Raji (cell line): Measurements from ENCODE around the gene ZSWIM1.

Source experiments
- POLR2A ChIP-seq: IDR thresholded peaks from 2 replicates; pipeline ENCODE4 v1.6.1; 2011; ENCODE audit warnings: low read depth, low read length, control low read depth; ENCODE audit not compliant: insufficient read depth

The ZSWIM1 gene

DNA sequence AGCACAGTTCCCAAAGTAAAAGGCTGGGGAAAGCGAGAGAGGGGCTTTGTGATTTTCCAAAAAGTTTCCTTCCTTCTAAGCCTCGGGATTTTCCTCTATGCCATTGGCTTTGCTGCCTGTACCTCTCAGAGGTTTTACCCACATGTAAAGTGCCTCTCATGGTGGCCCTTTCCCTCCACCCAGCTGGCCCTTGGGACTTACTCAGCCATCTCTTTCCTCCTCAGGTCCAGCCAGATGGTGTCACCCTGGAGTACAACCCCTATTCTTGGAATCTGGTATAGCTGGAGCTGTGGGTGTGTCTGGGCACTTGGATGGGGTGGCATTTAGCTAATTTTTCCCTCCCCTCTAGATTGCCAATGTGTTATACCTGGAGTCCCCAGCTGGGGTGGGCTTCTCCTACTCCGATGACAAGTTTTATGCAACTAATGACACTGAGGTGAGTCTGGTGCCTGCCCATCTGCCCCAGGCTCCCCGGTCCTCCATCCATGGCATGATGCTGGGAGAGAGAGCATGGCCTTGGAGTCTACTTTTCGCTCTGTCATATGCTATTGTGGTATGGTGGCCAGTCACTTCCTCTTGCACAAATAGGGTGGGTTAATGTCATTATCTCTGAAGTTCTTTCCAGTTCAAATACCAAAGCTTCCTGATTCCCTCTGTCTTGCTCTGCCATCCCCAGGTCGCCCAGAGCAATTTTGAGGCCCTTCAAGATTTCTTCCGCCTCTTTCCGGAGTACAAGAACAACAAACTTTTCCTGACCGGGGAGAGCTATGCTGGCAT, 11.2 kb downstream of the ZSWIM1 start:
- TF ChIP-seq POLR2A: no peak

DNA sequence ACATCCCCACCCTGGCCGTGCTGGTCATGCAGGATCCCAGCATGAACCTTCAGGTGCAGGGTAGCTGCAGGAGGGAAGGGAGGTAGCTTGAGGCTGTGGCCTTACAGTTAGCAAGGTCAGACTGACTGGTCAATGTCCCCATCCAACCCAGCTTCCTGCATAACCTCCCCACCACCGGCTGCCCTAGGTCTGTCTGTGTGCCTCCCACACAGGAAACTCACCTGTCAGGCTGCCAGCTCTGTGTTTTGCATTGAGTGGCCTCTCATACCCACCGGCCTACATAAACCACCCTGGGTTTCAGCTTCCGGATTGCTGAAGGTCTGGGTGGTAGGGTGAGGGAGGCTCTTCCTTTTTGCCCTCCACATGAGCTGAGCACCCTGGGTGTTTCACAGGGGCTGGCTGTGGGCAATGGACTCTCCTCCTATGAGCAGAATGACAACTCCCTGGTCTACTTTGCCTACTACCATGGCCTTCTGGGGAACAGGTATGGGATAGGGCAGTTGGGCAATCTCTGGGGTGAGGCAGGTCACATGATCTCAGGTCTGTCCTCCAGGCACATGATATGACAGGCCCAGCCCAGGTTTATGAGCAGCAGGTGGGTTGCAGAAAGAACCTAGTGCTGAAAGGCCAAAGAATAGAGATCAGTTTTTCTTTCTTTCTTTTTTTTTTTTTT, 11.9 kb downstream of the ZSWIM1 start:
- no peak for TF ChIP-seq POLR2A

DNA sequence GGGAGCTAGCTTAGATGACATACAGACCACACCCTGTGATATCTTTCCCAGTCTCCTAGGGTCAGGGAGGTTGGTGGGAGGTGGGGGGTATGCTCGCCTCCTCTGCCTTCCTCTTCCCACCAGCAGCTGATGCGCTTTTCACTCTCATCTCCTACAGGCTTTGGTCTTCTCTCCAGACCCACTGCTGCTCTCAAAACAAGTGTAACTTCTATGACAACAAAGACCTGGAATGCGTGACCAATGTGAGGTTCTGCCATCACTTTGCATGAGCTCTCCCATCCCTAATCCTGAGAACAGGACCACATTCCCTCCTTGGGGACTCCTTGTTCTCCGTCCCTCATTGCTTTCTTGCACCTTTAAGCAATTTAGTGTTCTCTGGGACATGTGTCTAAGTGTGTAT, 12.8 kb downstream of the ZSWIM1 start:
- TF ChIP-seq POLR2A: no peak

DNA sequence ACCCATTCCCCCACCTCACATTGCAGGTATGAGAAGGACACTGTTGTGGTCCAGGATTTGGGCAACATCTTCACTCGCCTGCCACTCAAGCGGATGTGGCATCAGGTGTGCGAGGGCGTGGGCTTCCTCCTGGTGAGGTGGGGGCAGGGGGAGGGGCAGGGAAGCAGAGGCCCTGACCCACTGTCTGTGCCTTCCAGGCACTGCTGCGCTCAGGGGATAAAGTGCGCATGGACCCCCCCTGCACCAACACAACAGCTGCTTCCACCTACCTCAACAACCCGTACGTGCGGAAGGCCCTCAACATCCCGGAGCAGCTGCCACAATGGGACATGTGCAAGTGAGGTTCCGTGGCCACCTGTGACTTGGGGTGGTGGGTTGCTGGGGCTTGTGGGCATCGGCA, 13.8 kb downstream of the ZSWIM1 start:
- TF ChIP-seq POLR2A: no peak

DNA sequence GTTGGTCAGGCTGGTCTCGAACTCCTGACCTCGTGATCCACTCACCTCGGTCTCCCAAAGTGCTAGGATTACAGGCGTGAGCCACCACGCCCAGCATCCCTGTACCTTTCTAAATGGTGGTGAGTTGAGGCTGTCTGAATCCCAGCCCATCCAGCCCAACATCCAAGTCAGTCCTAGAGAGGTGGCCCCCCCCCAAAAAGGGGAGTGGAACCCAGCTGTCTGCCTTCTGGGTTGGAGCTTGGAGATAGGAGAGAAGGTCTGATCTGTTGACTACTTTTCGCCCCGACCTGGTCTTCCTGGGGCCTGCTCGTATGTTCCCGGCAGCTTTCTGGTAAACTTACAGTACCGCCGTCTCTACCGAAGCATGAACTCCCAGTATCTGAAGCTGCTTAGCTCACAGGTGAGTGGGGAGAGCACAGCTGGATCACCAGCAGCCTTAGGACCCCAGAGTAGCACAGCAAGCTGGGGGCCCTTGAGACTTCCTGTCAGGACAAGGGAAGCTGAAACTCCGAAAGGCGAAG, 15.7 kb downstream of the ZSWIM1 start:
- TF ChIP-seq POLR2A: no peak

DNA sequence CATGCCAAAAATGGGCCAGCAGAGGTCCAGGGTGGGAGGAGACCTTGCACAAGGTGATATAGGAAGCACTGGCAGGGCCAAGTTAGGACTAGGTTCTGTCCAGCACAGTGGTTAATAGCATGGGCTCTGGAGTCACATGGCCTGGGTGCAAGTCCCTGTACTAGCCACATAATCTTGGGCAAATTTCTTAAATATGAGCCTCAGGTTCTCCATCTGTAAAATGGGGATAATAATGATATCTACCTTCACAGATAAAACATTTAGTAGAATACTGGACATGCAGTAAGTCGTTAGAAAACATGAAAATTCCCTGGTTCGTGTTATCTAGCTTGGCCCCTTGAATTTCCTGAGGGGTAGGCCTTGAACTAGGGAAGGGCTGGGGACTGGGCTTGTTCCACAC, 16.3 kb downstream of the ZSWIM1 start:
- no peak for TF ChIP-seq POLR2A

DNA sequence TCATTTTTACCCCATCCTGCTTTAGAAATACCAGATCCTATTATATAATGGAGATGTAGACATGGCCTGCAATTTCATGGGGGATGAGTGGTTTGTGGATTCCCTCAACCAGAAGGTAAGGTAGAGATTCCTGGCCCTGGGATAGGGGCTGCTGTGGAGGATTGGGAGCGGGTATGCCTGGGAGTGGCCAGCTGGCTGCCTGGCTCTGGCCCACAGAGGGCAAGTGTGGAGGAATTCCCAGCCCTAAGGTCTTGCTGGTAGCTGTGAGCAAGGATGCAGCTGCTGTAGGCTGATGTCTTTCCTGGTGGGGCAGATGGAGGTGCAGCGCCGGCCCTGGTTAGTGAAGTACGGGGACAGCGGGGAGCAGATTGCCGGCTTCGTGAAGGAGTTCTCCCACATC, 16.7 kb downstream of the ZSWIM1 start:
- TF ChIP-seq POLR2A: no peak

DNA sequence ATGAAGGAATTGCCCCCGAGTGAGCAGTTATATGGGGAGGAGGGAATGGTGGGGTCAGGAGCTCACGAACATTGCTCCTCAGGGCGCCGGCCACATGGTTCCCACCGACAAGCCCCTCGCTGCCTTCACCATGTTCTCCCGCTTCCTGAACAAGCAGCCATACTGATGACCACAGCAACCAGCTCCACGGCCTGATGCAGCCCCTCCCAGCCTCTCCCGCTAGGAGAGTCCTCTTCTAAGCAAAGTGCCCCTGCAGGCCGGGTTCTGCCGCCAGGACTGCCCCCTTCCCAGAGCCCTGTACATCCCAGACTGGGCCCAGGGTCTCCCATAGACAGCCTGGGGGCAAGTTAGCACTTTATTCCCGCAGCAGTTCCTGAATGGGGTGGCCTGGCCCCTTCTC, 17.3 kb downstream of the ZSWIM1 start:
- no peak for TF ChIP-seq POLR2A

DNA sequence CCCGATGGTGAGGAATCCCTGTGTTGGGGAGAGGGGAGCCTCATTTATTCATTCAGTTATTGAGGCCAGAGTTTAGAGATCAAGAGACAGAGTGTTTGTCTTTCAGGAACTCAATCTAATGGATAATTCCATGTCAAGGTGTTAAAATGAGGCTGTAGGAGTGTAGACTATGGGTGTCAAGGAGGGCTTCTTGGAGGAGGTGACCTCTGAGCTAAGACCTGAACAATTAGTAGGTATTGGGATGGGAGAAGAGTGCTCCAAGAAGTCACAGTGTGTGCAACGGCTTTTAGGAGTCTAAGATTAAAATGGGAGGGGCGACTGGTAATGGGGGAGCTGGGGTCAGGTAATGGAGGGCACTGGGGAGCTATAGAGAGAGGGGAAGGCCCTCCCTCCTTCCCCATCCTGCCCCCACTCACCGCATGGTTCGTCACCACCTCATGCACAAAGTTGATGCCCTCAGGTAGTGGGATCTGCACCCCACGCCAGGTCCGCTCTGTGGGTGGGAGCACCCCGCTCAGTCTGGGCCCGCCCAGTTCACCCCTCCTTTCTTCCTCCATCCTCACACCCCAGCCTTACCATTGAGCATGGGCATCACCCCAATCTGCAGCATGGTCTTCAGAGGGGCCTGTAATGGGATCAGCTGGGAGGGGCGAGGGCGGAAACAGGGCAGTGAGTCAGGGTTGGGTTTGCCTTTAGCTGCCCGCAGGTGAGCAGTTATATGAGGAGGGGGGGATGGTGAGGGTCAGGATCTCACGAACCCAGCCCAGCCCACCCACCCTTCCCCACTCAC, 18.2 kb downstream of the ZSWIM1 start:
- no peak for TF ChIP-seq POLR2A

DNA sequence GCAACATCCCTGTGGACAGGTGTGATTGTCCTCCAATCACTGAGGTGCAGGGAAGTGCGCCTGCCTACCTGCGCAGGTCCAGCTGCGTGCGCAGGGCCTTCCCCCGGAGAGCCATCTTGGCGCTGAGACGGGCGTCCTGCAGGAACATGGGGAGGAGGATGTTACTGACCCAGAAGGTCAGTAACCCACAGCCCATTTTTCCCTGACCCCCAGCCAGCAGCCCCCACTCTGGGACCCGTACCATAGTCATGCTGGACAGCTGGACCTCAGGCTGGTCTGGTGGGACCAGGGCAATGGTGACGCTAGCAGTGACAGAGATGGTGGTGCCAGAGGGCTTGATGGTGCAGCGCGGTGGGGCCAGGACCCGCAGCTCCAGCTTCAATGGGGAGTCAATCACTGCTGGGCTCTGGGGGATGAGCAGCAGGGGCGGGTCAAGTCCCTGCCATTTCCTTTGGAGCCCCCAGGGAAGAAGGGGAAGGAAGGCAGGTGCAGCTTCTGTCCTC, 21.2 kb downstream of the ZSWIM1 start:
- TF ChIP-seq POLR2A: no peak

DNA sequence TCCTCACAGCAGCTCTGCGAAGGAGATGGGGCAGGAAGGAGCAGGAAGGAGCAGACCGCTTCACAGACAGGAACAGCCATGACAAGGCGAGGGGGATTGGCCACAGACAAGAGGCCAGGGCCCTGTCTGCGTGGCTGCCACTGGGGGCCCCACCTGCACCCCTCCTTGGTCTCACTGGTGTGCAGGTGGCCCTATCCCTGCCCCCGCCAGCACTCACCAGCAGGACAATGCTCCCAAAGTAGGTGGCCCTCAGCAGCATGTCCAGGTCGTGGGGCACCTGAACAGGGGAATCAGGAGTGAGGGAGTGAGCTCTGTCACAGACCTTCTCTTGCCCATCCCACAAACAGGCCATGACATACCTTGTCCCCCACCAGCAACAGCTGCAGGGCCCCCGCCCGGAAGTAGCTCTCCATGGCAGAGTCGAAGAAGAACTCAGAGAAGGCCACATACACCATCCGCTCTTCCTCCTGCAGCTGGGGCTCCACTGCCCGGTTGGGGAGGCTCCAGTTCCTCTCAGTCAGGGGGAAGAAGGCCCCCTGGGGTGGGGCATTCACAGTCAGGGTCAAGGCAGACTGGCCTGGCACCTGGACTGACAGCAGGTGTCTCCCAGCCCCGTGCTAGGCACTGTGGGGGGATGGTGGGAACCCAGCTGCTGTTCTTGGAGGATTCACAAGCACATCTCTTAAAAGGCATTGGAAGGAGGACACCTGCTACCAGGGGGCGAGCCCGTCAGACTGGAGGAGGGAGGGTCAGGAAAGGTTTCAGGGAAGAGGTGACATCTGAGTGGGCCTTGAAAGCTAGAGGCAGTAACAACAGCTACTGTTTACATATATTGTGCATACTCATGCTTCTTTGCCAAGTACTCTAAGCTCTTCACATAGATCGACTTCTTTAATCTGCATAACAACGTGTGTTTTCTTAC, 23.8 kb downstream of the ZSWIM1 start:
- TF ChIP-seq POLR2A: no peak

DNA sequence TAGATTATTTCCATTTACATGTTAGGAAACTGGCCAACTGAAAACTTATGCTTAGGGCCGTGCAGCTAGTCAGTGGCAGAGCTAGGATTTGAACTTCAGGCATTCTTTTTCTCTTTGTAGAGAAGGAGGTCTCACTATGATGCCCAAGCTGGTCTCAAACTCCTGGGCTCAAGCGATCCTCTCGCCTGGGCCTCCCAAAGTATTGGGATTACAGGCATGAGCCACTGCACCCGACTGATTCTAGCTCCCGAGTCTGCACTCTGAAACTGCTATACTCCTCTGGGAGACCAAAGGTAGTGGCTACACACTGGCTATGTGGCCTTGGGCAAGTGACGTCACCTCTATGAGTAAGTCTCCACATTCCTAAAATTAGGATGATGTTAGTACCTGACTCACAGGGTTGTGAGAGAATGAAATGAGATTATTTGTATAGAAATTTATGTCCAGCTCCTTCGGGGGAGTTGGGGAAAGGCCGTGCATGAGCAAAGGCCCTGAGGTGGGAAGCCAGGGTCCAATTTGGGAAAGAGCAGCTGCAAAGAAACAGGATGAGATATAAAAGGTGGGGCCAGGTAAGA, 24.6 kb downstream of the ZSWIM1 start:
- TF ChIP-seq POLR2A: no peak

DNA sequence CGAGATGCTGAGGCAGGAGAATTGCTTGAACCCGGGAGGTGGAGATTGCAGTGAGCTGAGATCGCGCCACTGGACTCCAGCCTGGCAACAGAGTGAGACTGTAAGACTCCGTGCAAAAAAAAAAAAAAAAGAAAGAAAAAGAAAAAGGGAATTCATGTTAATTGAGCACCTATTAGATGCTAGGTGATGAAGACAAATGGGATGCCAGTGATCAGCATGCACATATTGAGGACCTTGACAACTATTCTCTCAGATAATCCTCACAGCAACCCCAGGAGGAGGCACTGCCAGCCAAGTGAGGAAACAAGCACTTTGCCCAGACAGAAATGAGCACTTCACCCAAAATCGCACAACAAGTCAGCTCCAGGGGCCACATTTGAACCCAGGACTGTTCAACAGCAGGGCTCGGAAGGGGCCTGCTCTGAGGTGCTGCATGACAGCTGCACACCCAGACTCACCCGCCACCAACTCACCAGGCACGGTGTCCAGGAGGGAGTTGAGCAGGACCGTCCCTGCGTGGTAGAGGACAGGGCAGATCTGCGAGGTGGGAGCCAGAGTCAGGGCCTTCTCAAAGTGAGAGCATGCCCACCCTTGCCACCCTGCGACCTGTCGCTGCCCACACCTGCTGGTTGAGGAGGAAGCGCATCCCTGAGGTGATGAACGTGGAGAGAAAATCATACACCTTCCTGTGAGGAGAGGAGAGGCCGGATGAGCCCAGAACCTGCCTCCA, 26.4 kb downstream of the ZSWIM1 start:
- no peak for TF ChIP-seq POLR2A

DNA sequence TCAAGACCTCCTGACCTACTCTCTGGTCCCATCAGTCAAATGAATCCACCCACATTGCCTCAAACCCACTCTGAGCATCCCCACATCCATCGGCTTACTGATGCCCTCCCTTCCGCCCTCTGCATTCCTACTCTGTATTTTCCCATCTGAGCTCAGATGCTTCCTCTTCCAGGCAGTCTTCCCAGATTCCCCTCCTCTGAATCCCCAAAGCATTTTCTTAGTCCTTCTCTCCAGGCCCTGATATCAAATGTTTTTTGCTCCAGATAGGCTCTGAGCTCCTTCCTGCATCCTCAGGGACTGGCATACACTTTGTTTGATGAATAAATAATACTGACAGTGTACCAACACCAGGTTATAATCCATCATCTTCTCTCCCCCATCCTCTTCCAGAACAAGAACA, 27.1 kb downstream of the ZSWIM1 start:
- no peak for TF ChIP-seq POLR2A

DNA sequence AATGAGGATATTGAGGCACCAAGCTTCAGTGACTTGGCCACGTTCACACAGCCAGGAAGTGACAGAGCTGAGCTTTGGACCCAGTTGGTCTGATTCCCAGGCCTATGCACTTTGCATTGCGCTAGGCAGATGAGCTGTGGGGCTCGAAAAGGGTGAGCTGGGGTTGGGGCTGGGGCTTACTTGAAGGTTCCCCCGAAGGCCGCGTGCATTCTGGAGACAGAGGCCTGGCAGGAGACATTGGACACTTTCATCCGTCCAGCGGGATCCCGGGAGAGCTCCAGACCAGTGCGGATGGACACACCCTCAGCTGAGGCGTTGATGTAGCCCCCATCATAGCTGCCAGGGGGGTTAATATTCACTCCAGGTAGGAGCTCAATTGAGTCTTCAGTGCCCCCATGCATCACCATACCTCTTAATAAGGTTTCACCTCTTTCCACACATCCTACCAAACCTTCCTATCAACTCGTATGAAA, 28.3 kb downstream of the ZSWIM1 start:
- no peak for TF ChIP-seq POLR2A
